Sigmoid colon (tissue), 7 donors: ENCODE results near the gene TMEM40. TPM values are rescaled to one million over a fixed set of nuclear protein-coding genes. Genes with fewer than 3 reads are reported as not detected.
"Not testable (repeated sequence)": the region's sequence is repeated elsewhere in the genome, so short reads cannot be mapped to it uniquely, and the experiment has no call there.

ENCODE experiments used
- DNase-seq: peaks from one replicate; pipeline ENCODE4 v3.0.0-alpha.2; 2019
- H3K27ac ChIP-seq, 4 donors: fragments of 200-600 bp; sonication (generic); one replicate each; pipeline ENCODE4 v1.5.1; 2016 to 2019; ENCODE audit warnings: mild to moderate bottlenecking in 1 of 4
- H3K27me3 ChIP-seq, 3 donors: fragments of 200-600 bp; sonication (generic); one replicate each; pipeline ENCODE4 v1.5.1; 2019; ENCODE audit warnings: mild to moderate bottlenecking in 1 of 3
- H3K36me3 ChIP-seq, 4 donors: fragments of 200-600 bp; sonication (generic); one replicate each; pipeline ENCODE4 v1.5.1; 2016 to 2019
- H3K4me1 ChIP-seq, 4 donors: fragments of 200-600 bp; sonication (generic); one replicate each; pipeline ENCODE4 v1.5.1; 2017 to 2019
- H3K4me3 ChIP-seq, 4 donors: fragments of 200-600 bp; sonication (generic); one replicate each; pipeline ENCODE4 v1.5.1; 2017 to 2019; ENCODE audit warnings: mild to moderate bottlenecking in 2 of 4, moderate library complexity in 1 of 4
- H3K9me3 ChIP-seq, 4 donors: fragments of 200-600 bp in 3 of 4; sonication (generic) in 3 of 4; one replicate each; pipeline versions ENCODE4 v1.5.1 to v1.6.1; 2013 to 2019
- CTCF ChIP-seq, 4 experiments: fragments of 450-650 bp in 3 of 4; fragments of 200-600 bp in 1 of 4; IDR thresholded peaks; one replicate each; pipeline ENCODE4 v1.5.1; 2016 to 2019; ENCODE audit warnings: antibody characterized with exemption in 4 of 4, mild to moderate bottlenecking in 3 of 4, moderate library complexity in 2 of 4
- EP300 ChIP-seq, 4 donors: sonication (generic); formaldehyde crosslinking; IDR thresholded peaks; one replicate each; pipeline ENCODE4 v1.6.1; 2017; ENCODE audit warnings: antibody characterized with exemption in 4 of 4
- POLR2A ChIP-seq, 2 donors: fragments of 450-650 bp; IDR thresholded peaks; one replicate each; pipeline ENCODE4 v1.6.1; 2016; ENCODE audit warnings: antibody characterized with exemption in 2 of 2, mild to moderate bottlenecking in 2 of 2, moderate library complexity in 2 of 2
- POLR2AphosphoS5 ChIP-seq, 4 donors: sonication (generic); formaldehyde crosslinking; IDR thresholded peaks; one replicate each; pipeline ENCODE4 v1.6.1; 2017; ENCODE audit warnings: antibody characterized with exemption in 4 of 4
- WGBS, 2 donors: extraction: QIAGEN DNeasy Blood & Tissue Kit; methylation state at CpG; one replicate each; pipeline ENCODE4 v1.1.7; 2013; 5-methylcytosine and 5-hydroxymethylcytosine counted together
- intact Hi-C: fragments of 100-400 bp; cut with DNase I; formaldehyde crosslinking; loops from one replicate; pipeline ENCODE4 v1.15.1; 2023
- polyA plus RNA-seq, 3 donors: library from polyadenylated mRNA; stranded (reverse); fragments of 200-250 nt; gene quantifications; one replicate each; pipeline ENCODE4 v1.2.3, GENCODE V29; 2013
- total RNA-seq, 4 donors: library from RNA; depleted of rRNA; stranded (reverse); fragments of >200 nt; gene quantifications; one replicate each; pipeline ENCODE4 v1.1.0, GENCODE V29; 2016
- donor health status: healthy with polysubstance abuse.
- donor health status: Bipolar disorder and iron deficiency.
- donor health status: healthy.

Gene TMEM40
- total and polyA plus RNA-seq, 7 donors = 0.10 to 0.60 TPM; not detected in 5

GRCh38 chr3:12780751-12781150, 21.7 kb upstream of the TMEM40 start:
- no peaks in the 10 kb centered on the region for H3K4me1 ChIP-seq
- no peaks in the 10 kb centered on the region for H3K9me3 ChIP-seq
- no peak for DNase-seq
- H3K4me3 ChIP-seq = no peak overlapping the region
- intact Hi-C loops = no loop called here
- no peak for TF ChIP-seq CTCF (IDR thresholded peaks at IDR 0.05)
- no peaks in the 10 kb centered on the region for H3K27me3 ChIP-seq
- no peaks in the 10 kb centered on the region for H3K36me3 ChIP-seq
- WGBS, 2 donors = 57 to 66% methylated on average over 4 of the region's 4 CpGs
- H3K27ac ChIP-seq = no peak overlapping the region

GRCh38 chr3:12777171-12777570, 18.1 kb upstream of the TMEM40 start:
- Histone ChIP-seq H3K36me3 (no peaks in the 10 kb centered on the region), H3K27ac (no peak overlapping the region), H3K4me3 (no peak overlapping the region), H3K27me3 (no peaks in the 10 kb centered on the region), H3K4me1 (peaks cover 0 to 6% (median 0%) of the 10 kb centered on the region in 4 donors), H3K9me3 (no peaks in the 10 kb centered on the region)
- no peak for DNase-seq
- intact Hi-C loops = no loop called here
- TF ChIP-seq POLR2A (IDR thresholded peaks at IDR 0.05) (no peak), CTCF (IDR thresholded peaks at IDR 0.05) (no peak), EP300 (IDR thresholded peaks at IDR 0.05) (no peak), POLR2AphosphoS5 (IDR thresholded peaks at IDR 0.05) (no peak)
- 57 to 73% methylated on average over 4 of the region's 4 CpGs for WGBS, 2 donors

GRCh38 chr3:12775970-12776369, 16.9 kb upstream of the TMEM40 start:
- H3K27me3 ChIP-seq, DNase-seq, H3K4me3 ChIP-seq, H3K4me1 ChIP-seq, H3K27ac ChIP-seq, H3K9me3 ChIP-seq, H3K36me3 ChIP-seq, intact Hi-C loops: not testable (repeated sequence)
- WGBS, 2 donors = 61 to 78% methylated on average over 6 of the region's 6 CpGs

- Histone ChIP-seq H3K4me1 (peaks cover 0 to 6% (median 0%) of the 10 kb centered on the region in 4 donors), H3K4me3 (no peak overlapping the region), H3K9me3 (no peaks in the 10 kb centered on the region), H3K27ac (no peak overlapping the region), H3K27me3 (no peaks in the 10 kb centered on the region), H3K36me3 (no peaks in the 10 kb centered on the region)
- intact Hi-C loops = no loop called here
- 67% methylated on average over 1 of the region's 1 CpG for WGBS, 2 donors
- TF ChIP-seq CTCF (IDR thresholded peaks at IDR 0.05) (no peak), EP300 (IDR thresholded peaks at IDR 0.05) (no peak), POLR2AphosphoS5 (IDR thresholded peaks at IDR 0.05) (no peak), POLR2A (IDR thresholded peaks at IDR 0.05) (no peak)
- no peak for DNase-seq
Measured at GRCh38 chr3:12775226-12775625, 16.2 kb upstream of the TMEM40 start.

GRCh38 chr3:12774619-12775018, 15.6 kb upstream of the TMEM40 start:
- intact Hi-C loops = no loop called here
- H3K27ac ChIP-seq = no peak overlapping the region
- H3K4me3 ChIP-seq = no peak overlapping the region
- no peak for DNase-seq
- H3K9me3 ChIP-seq = no peaks in the 10 kb centered on the region
- WGBS, 2 donors = 66 to 75% methylated on average over 4 of the region's 4 CpGs
- peaks cover 0 to 6% (median 0%) of the 10 kb centered on the region in 4 donors for H3K4me1 ChIP-seq
- no peak for TF ChIP-seq EP300 (IDR thresholded peaks at IDR 0.05)
- no peak for TF ChIP-seq CTCF (IDR thresholded peaks at IDR 0.05)
- no peak for TF ChIP-seq POLR2A (IDR thresholded peaks at IDR 0.05)
- no peak for TF ChIP-seq POLR2AphosphoS5 (IDR thresholded peaks at IDR 0.05)
- H3K36me3 ChIP-seq = no peaks in the 10 kb centered on the region
- H3K27me3 ChIP-seq = no peaks in the 10 kb centered on the region
